ENCODE data around the gene CRYAB.

The CRYAB gene

GRCh38 chr11:111911563-111912401 lies at the start of gene CRYAB:
CRYAB (minus strand) TSS chr11:111911770; CDS start chr11:111911724, 46 bp downstream.
- DNase-seq: no peak
- H3K27me3 Mint-ChIP-seq: peaks cover 48% of the 10 kb centered on the region
- H3K36me3 Mint-ChIP-seq (ENCODE audit: low read depth): no peaks in the 10 kb centered on the region
- no peaks in the 10 kb centered on the region for H3K4me1 Mint-ChIP-seq (ENCODE audit: low read depth)
- no peak within 1 kb of the TSS for H3K27ac Mint-ChIP-seq
- no peak within 1 kb of the TSS for H3K4me3 Mint-ChIP-seq
- no peaks in the 10 kb centered on the region for H3K9me3 Mint-ChIP-seq

GRCh38 chr11:111960916-111961315 lies 49.3 kb upstream of the CRYAB start:
- DNase-seq: no peak
- H3K9me3 Mint-ChIP-seq: no peaks in the 10 kb centered on the region
- no peak overlapping the region for H3K27ac Mint-ChIP-seq
- peaks cover 7% of the 10 kb centered on the region for H3K4me1 Mint-ChIP-seq (ENCODE audit: low read depth)
- no peak overlapping the region for H3K4me3 Mint-ChIP-seq
- no peaks in the 10 kb centered on the region for H3K27me3 Mint-ChIP-seq
- H3K36me3 Mint-ChIP-seq (ENCODE audit: low read depth): no peaks in the 10 kb centered on the region

DNA sequence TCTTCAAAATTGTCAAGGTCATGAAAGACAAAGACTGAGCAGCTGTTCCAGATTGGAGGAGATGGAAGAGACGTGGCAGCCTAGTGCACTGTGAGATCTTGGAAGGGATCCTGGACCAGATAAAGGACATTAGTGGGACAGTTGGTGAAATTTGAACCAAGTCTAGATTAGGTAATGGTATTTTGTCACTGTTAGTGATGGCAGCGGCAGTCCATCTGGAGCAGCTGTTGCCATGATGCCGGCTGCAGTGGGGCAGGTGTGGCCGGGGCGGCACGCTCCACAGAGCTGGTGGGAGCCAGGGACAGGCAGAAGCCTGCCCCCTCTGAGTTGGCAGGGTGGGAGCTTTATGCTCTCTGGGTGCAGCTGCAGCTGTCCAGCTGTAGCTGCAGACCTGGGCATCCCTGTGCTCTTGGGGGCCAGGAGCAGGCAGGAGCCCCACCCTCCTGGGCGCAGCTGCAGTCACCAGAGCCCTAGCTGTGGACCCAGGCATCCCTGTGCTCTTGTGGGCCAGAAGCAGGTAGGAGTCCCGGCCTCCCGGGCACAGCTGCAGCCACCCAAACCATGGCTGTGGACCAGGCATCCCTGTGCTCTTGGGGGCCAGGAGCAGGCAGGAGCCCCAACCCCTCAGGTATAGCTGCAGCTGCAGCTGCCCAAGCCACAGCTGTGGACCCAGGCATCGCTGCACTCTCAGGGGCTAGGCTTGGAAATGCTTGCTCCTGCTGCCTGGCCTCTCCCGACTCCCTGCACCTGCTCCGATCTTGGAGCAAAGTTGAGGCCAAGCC lies 46.3 kb upstream of the CRYAB start:
- H3K36me3 Mint-ChIP-seq (ENCODE audit: low read depth): no peaks in the 10 kb centered on the region
- no peaks in the 10 kb centered on the region for H3K27me3 Mint-ChIP-seq
- no peak overlapping the region for H3K27ac Mint-ChIP-seq
- no peaks in the 10 kb centered on the region for H3K9me3 Mint-ChIP-seq
- no peak overlapping the region for H3K4me3 Mint-ChIP-seq
- no peak for DNase-seq
- peaks cover 2% of the 10 kb centered on the region for H3K4me1 Mint-ChIP-seq (ENCODE audit: low read depth)

DNA sequence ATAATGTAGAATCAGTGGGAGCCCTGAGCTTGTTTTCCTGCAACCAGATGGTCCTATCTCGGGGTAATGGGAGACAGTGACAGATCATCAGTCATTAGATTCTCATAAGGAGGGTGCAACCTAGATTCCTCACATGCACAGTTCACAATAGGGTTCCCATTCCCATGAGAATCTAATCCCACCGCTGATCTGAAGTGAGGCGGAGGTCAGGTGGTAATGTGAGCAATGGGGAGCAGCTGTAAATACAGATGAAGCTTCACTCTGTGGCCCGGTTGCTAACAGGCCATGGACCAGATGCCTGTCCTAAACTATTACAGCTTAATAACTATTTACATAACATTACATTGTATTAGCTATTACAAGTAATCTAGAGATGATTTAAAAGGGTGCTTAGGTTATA lies 42.6 kb upstream of the CRYAB start:
- Mint-ChIP-seq H3K27me3 (no peaks in the 10 kb centered on the region), H3K36me3 (ENCODE audit: low read depth) (no peaks in the 10 kb centered on the region), H3K9me3 (no peaks in the 10 kb centered on the region), H3K27ac (no peak overlapping the region), H3K4me1 (ENCODE audit: low read depth) (peaks cover 9% of the 10 kb centered on the region), H3K4me3 (no peak overlapping the region)
- no peak for DNase-seq

DNA sequence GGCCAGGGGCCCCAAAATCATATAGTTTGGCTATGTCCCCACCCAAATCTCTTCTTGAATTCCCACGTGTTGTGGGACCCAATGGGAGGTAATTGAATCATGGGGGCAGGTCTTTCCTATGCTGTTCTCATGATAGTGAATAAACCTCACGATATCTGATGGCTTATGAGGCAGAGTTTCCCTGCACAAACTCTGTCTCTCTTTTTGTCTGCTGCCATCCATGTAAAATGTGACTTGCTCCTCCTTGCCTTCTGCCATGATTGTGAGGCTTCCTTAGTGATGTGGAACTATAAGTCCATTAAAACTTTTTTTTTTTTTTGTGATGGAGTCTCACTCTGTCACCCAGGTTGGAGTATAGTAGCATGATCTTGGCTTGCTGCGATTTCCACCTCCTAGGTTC lies 40.0 kb upstream of the CRYAB start:
- H3K27me3 Mint-ChIP-seq: no peaks in the 10 kb centered on the region
- H3K36me3 Mint-ChIP-seq (ENCODE audit: low read depth): no peaks in the 10 kb centered on the region
- H3K9me3 Mint-ChIP-seq: no peaks in the 10 kb centered on the region
- no peak for DNase-seq
- H3K4me3 Mint-ChIP-seq: no peak overlapping the region
- no peak overlapping the region for H3K27ac Mint-ChIP-seq
- H3K4me1 Mint-ChIP-seq (ENCODE audit: low read depth): peaks cover 9% of the 10 kb centered on the region

DNA sequence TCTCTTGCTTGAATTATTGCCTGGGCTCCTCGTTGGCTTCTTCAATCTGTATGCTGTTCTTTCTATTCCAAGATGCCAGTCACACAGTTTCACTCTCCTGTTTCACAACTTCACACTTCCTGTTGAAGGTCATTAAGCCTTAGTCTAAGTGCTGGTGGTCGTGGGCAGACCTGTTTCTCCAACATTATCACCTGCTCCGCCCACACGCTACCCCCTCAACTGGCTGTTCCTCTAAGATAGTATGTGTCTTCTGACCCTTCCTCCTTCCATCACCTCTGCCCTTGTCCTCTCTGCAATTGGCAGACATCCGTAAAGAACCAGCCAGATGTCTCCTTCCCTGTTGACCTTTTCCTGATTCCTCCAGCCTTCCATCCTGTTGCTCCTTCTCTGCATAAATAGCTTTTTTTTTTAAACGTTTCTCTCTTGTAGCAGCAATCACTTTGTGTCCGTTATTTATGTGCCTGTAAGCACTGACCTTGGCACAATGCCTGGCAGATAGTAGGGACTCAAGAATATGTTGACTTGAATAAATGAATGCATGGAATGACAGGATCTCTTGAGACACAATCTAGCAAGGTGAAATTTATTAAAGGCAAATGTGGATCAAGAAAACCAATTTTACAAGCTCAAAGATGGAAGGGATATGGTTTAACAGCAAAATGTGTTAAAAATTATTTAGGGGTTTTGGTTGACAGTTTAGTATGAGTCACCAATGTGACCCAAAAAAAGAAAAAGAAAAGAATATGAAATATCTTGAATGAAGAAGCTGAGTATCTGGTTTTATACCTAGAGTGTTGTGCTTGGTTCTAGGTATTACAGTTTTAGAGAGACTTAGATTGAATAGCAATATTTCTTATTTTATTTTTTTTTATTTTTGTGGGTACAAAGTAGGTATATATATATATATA lies 38.2 kb upstream of the CRYAB start:
- Mint-ChIP-seq H3K27ac (no peak overlapping the region), H3K27me3 (no peaks in the 10 kb centered on the region), H3K9me3 (no peaks in the 10 kb centered on the region), H3K4me3 (no peak overlapping the region), H3K4me1 (ENCODE audit: low read depth) (peaks cover 18% of the 10 kb centered on the region), H3K36me3 (ENCODE audit: low read depth) (no peaks in the 10 kb centered on the region)
- DNase-seq: no peak

GRCh38 chr11:111947143-111947542 lies 35.6 kb upstream of the CRYAB start:
- DNase-seq: no peak
- Mint-ChIP-seq H3K36me3 (ENCODE audit: low read depth) (peaks cover 7% of the 10 kb centered on the region), H3K4me3 (no peak overlapping the region), H3K4me1 (ENCODE audit: low read depth) (peaks cover 36% of the 10 kb centered on the region), H3K27ac (no peak overlapping the region), H3K9me3 (no peaks in the 10 kb centered on the region), H3K27me3 (no peaks in the 10 kb centered on the region)

GRCh38 chr11:111946499-111946898 lies 34.9 kb upstream of the CRYAB start:
- Mint-ChIP-seq H3K4me3 (no peak overlapping the region), H3K36me3 (ENCODE audit: low read depth) (peaks cover 7% of the 10 kb centered on the region), H3K27me3 (no peaks in the 10 kb centered on the region), H3K27ac (no peak overlapping the region), H3K9me3 (no peaks in the 10 kb centered on the region), H3K4me1 (ENCODE audit: low read depth) (peaks cover 42% of the 10 kb centered on the region)
- DNase-seq: no peak

- Mint-ChIP-seq H3K4me1 (ENCODE audit: low read depth) (peaks cover 49% of the 10 kb centered on the region), H3K9me3 (no peaks in the 10 kb centered on the region), H3K27me3 (no peaks in the 10 kb centered on the region), H3K36me3 (ENCODE audit: low read depth) (peaks cover 7% of the 10 kb centered on the region), H3K4me3 (peak overlapping the region; percentile 45), H3K27ac (peak overlapping the region; percentile 95)
- no peak for DNase-seq
Measured at GRCh38 chr11:111945198-111945597, 33.6 kb upstream of the CRYAB start.

GRCh38 chr11:111944651-111945051 lies 33.1 kb upstream of the CRYAB start:
- Mint-ChIP-seq H3K27me3 (no peaks in the 10 kb centered on the region), H3K4me3 (peak overlapping the region; percentile 45), H3K36me3 (ENCODE audit: low read depth) (peaks cover 7% of the 10 kb centered on the region), H3K9me3 (no peaks in the 10 kb centered on the region), H3K4me1 (ENCODE audit: low read depth) (peaks cover 48% of the 10 kb centered on the region), H3K27ac (peak overlapping the region; percentile 95)
- no peak for DNase-seq

DNA sequence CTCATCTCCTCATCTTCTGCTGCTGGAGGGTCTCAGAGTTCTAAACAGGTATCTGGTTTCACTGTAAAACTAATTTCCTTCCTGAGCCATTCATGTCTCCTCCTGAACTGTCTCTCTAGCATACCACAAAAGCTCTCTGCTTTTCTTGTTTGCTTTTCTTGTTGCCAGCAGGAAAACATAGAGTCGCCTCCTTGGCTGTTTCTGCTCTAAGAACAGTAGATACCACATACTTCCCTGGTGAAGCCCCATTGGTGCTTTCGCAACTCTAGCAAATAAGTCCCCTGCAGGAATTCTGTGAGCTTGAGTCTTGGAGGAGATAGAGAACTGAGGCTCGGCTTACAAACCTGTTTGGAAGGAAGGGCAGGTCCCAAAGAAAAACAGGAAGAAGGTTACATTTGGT lies 32.6 kb upstream of the CRYAB start:
- no peak for DNase-seq
- Mint-ChIP-seq H3K4me3 (peak overlapping the region; percentile 6), H3K27me3 (no peaks in the 10 kb centered on the region), H3K27ac (peak overlapping the region; percentile 95), H3K9me3 (no peaks in the 10 kb centered on the region), H3K4me1 (ENCODE audit: low read depth) (peaks cover 46% of the 10 kb centered on the region), H3K36me3 (ENCODE audit: low read depth) (peaks cover 7% of the 10 kb centered on the region)

DNA sequence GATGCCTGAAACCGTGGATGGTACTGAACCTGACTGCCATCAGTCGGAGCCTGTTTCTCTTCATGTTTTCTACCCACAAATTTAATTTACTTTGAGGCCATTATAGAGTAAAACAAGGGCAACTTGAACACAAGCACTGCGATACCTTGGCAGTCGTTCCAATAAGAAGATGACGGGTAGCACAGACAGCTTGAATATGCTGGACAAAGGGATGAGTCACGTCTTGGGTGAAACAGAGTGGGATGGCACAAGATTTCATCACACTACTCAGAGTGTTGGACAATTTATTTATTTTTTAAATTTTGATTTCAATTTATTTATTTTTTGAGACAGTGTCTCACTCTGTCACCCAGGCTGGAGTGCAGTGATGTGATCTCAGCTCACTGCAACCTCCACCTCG lies 31.3 kb upstream of the CRYAB start:
- peaks cover 7% of the 10 kb centered on the region for H3K36me3 Mint-ChIP-seq (ENCODE audit: low read depth)
- peaks cover 59% of the 10 kb centered on the region for H3K4me1 Mint-ChIP-seq (ENCODE audit: low read depth)
- no peaks in the 10 kb centered on the region for H3K9me3 Mint-ChIP-seq
- H3K27me3 Mint-ChIP-seq: no peaks in the 10 kb centered on the region
- H3K4me3 Mint-ChIP-seq: no peak overlapping the region
- no peak for DNase-seq
- H3K27ac Mint-ChIP-seq: peak overlapping the region; percentile 26

GRCh38 chr11:111941963-111942362 lies 30.4 kb upstream of the CRYAB start:
- no peak overlapping the region for H3K27ac Mint-ChIP-seq
- H3K36me3 Mint-ChIP-seq (ENCODE audit: low read depth): peaks cover 7% of the 10 kb centered on the region
- H3K4me3 Mint-ChIP-seq: no peak overlapping the region
- H3K9me3 Mint-ChIP-seq: no peaks in the 10 kb centered on the region
- no peaks in the 10 kb centered on the region for H3K27me3 Mint-ChIP-seq
- no peak for DNase-seq
- H3K4me1 Mint-ChIP-seq (ENCODE audit: low read depth): peaks cover 66% of the 10 kb centered on the region

GRCh38 chr11:111939836-111940604 lies 28.4 kb upstream of the CRYAB start:
- no peak overlapping the region for H3K4me3 Mint-ChIP-seq
- no peaks in the 10 kb centered on the region for H3K9me3 Mint-ChIP-seq
- H3K36me3 Mint-ChIP-seq (ENCODE audit: low read depth): peaks cover 7% of the 10 kb centered on the region
- DNase-seq: no peak
- H3K27me3 Mint-ChIP-seq: no peaks in the 10 kb centered on the region
- H3K27ac Mint-ChIP-seq: no peak overlapping the region
- peaks cover 77% of the 10 kb centered on the region for H3K4me1 Mint-ChIP-seq (ENCODE audit: low read depth)
